HepG2 (cell line): ENCODE results near the gene FAM209B.

Source experiments
- ATF7 ChIP-seq, 2 experiments: fragments of 450-650 bp in 1 of 2; sonication (generic) in 1 of 2; formaldehyde crosslinking in 1 of 2; IDR thresholded peaks; 2 replicates each; pipeline versions ENCODE4 v1.4.0 to v1.6.1; 2016 to 2020; ENCODE audit warnings: antibody characterized with exemption in 1 of 2, mild to moderate bottlenecking in 1 of 2, missing genetic modification reagents in 1 of 2
- CTCF ChIP-seq: sonication (generic); formaldehyde crosslinking; IDR thresholded peaks from 2 replicates; pipeline ENCODE4 v1.5.0; 2020; ENCODE audit warnings: mild to moderate bottlenecking, missing genetic modification reagents, moderate library complexity
- GFI1 ChIP-seq: sonication (generic); formaldehyde crosslinking; IDR thresholded peaks from 2 replicates; pipeline ENCODE4 v1.5.0; 2020; ENCODE audit warnings: missing genetic modification reagents, mild to moderate bottlenecking, borderline replicate concordance
- HIC2 ChIP-seq: sonication (generic); formaldehyde crosslinking; IDR thresholded peaks from 2 replicates; pipeline ENCODE4 v1.9.0; 2022; ENCODE audit warnings: low read depth, missing genetic modification reagents
- POLR2AphosphoS5 ChIP-seq: IDR thresholded peaks from 2 replicates; pipeline ENCODE4 v1.6.1; 2012; ENCODE audit warnings: low read depth, low read length
- TAF15 ChIP-seq: fragments of 200-400 bp; formaldehyde crosslinking; IDR thresholded peaks from one replicate; pipeline ENCODE4 v1.6.1; 2018; ENCODE audit warnings: mild to moderate bottlenecking, low read depth, low read length; ENCODE audit not compliant: poor library complexity, severe bottlenecking
- ZBTB34 ChIP-seq: sonication (generic); formaldehyde crosslinking; IDR thresholded peaks from 2 replicates; pipeline ENCODE4 v1.8.0; 2022; ENCODE audit warnings: mild to moderate bottlenecking, missing genetic modification reagents
- ZBTB40 ChIP-seq, 2 experiments: fragments of 450-650 bp in 1 of 2; sonication (generic) in 1 of 2; formaldehyde crosslinking in 1 of 2; IDR thresholded peaks; 2 replicates each; pipeline versions ENCODE4 v1.6.1 to v1.8.0; 2016 to 2022; ENCODE audit warnings: antibody characterized with exemption in 1 of 2, mild to moderate bottlenecking in 1 of 2, missing genetic modification reagents in 1 of 2
- ZFY ChIP-seq: sonication (generic); formaldehyde crosslinking; IDR thresholded peaks from 2 replicates; pipeline ENCODE4 v1.4.0; 2020; ENCODE audit warnings: missing genetic modification reagents
- ZZZ3 ChIP-seq: sonication (generic); formaldehyde crosslinking; IDR thresholded peaks from 2 replicates; pipeline ENCODE4 v1.4.0; 2020; ENCODE audit warnings: missing genetic modification reagents, mild to moderate bottlenecking, borderline replicate concordance

- no peak for TF ChIP-seq CTCF (CRISPR knock-in tag)
- TF ChIP-seq TAF15, result no peak
- no peak for TF ChIP-seq POLR2AphosphoS5
- no peak for TF ChIP-seq ZBTB34 (CRISPR knock-in tag)
- no peak for TF ChIP-seq ZBTB40 (IDR thresholded peaks at IDR 0.05)
- no peak for TF ChIP-seq ZBTB40 (CRISPR knock-in tag; IDR thresholded peaks at IDR 0.05)
- no peak for TF ChIP-seq ZFY (CRISPR knock-in tag)
- no peak for TF ChIP-seq ATF7 (IDR thresholded peaks at IDR 0.05)
- no peak for TF ChIP-seq ATF7 (CRISPR knock-in tag; IDR thresholded peaks at IDR 0.05)
- TF ChIP-seq GFI1 (CRISPR knock-in tag), result no peak
- TF ChIP-seq ZZZ3 (CRISPR knock-in tag), result no peak
- no peak for TF ChIP-seq HIC2 (CRISPR knock-in tag)
Measured at GRCh38 chr20:56516631-56517030, 16.4 kb upstream of the FAM209B start.
